IPS-20b (cell line): ENCODE measurements around the gene KCNIP4.

Source experiments
- H3K27ac ChIP-seq: one replicate; pipeline ENCODE4 v1.5.1; 2013; ENCODE audit warnings: low read length
- H3K27me3 ChIP-seq: 2 replicates; pipeline ENCODE4 v1.6.1; 2013; ENCODE audit warnings: mild to moderate bottlenecking, low read length, inconsistent platforms; ENCODE audit not compliant: insufficient read depth
- H3K36me3 ChIP-seq: 2 replicates; pipeline ENCODE4 v1.6.1; 2013; ENCODE audit warnings: low read depth, mild to moderate bottlenecking, inconsistent platforms, low read length, moderate library complexity; ENCODE audit not compliant: insufficient read depth
- H3K4me1 ChIP-seq: 2 replicates; pipeline ENCODE4 v1.6.1; 2013; ENCODE audit warnings: mild to moderate bottlenecking, control low read depth, inconsistent platforms, low read length, moderate library complexity; ENCODE audit not compliant: insufficient read depth
- H3K4me3 ChIP-seq: 2 replicates; pipeline ENCODE4 v1.5.1; 2013; ENCODE audit warnings: mild to moderate bottlenecking, low read length, inconsistent platforms
- H3K9ac ChIP-seq: 2 replicates; pipeline ENCODE4 v1.6.1; 2013; ENCODE audit warnings: low read depth, mild to moderate bottlenecking, inconsistent platforms, low read length, moderate library complexity
- H3K9me3 ChIP-seq: 2 replicates; pipeline ENCODE4 v1.6.1; 2013; ENCODE audit warnings: mild to moderate bottlenecking, low read depth, low read length, inconsistent platforms; ENCODE audit not compliant: insufficient read depth

Gene KCNIP4

DNA sequence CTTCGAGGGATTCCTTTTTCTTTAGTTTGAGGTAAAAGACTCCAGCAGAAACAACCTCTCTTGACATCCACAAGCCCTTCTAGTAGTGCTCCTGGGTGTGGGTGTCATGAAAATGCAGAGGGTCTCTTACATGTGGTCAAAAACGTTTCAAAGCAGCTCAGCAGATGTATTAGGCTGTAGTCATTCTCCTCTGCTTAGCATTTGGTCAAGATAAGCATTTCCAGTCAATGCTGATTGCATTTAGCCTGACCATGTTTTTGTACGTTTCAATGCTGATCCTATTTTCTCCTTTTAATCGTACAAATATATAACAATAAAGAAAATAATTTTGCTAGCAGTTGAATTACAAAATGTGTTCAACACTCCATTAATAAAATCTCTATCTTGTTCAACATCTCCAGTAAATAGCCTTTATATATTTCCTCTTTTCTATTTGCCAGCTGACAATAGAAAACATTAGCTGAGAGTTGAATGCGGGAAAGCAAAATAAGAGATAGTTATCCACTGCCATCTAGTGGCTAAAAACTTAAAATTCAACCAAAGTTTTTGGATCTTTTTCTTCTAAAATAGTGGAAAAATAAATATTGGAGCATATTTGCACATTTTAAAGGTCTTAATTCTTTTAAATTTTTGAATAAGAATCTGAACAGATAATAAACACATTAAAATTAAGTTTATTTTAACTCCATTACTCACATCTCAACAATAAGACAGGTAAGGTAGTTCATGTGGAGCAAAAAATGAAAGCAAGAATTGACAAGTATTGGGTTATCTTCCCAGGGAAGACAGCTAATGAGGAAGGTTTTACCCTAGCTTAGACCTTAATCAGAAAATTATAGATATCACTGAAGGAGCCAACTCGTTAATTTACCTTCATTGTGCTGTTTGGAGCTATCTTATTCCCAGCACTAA, 1263.5 kb downstream of the KCNIP4 start:
- Histone ChIP-seq H3K27ac (no peak overlapping the region), H3K9ac (no peak overlapping the region)

GRCh38 chr4:20683766-20684165, 1264.8 kb downstream of the KCNIP4 start:
- no peaks in the 10 kb centered on the region for H3K4me1 ChIP-seq
- no peaks in the 10 kb centered on the region for H3K36me3 ChIP-seq
- H3K27ac ChIP-seq = no peak overlapping the region
- H3K4me3 ChIP-seq = no peak overlapping the region
- no peaks in the 10 kb centered on the region for H3K27me3 ChIP-seq
- H3K9ac ChIP-seq = no peak overlapping the region
- H3K9me3 ChIP-seq = no peaks in the 10 kb centered on the region

More for the DNA sequence above, 1263.5 kb downstream of the KCNIP4 start:
- Histone ChIP-seq H3K4me3 (no peak overlapping the region), H3K9me3 (no peaks in the 10 kb centered on the region), H3K27me3 (no peaks in the 10 kb centered on the region), H3K4me1 (no peaks in the 10 kb centered on the region), H3K36me3 (no peaks in the 10 kb centered on the region)

DNA sequence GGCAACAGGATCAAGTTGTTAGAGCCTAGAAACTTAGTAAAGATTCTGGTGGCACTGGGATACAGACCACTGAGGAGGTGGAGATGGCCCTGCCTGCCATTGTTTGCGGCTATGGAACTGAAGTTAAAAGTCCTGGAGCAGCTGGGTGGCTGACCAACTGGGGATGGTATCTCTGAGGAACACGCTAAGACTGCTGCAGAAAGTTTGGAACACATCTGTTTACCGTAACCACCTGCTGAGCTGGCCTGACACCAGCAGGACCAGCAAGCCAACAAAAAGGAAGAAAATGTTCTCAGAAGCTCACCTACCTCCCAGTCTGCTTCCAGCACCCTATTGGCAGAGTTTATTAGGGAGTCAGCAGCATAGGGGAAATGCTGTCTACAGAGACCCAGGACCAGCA, 1265.7 kb downstream of the KCNIP4 start:
- no peaks in the 10 kb centered on the region for H3K27me3 ChIP-seq
- H3K27ac ChIP-seq = no peak overlapping the region
- H3K4me1 ChIP-seq = no peaks in the 10 kb centered on the region
- no peaks in the 10 kb centered on the region for H3K9me3 ChIP-seq
- H3K4me3 ChIP-seq = no peak overlapping the region
- H3K9ac ChIP-seq = no peak overlapping the region
- no peaks in the 10 kb centered on the region for H3K36me3 ChIP-seq

GRCh38 chr4:20681271-20681670, 1267.3 kb downstream of the KCNIP4 start:
- no peaks in the 10 kb centered on the region; the same call in 1 of the 2 replicates for H3K4me1 ChIP-seq
- no peak overlapping the region for H3K9ac ChIP-seq
- no peak overlapping the region for H3K4me3 ChIP-seq
- no peak overlapping the region for H3K27ac ChIP-seq
- no peaks in the 10 kb centered on the region for H3K27me3 ChIP-seq
- H3K9me3 ChIP-seq = no peaks in the 10 kb centered on the region
- no peaks in the 10 kb centered on the region for H3K36me3 ChIP-seq

DNA sequence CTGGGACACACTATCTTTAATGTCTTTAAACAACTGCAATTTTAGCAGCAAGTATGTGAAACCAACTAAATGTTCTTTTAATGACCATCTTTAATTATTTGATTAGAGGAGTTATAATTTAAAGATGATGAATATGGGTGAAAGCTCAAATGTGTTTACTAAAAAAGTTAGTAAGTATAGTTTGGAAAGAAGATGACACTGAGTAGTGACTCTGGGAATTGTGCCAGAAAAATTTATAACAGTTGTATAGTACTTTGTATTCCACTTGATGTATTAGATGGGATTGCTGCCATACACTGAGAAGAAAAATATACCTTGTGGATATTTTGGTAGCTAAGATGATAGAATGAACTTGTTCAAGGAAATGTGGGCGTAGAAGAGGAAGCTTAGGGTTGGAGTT, 1267.8 kb downstream of the KCNIP4 start:
- no peaks in the 10 kb centered on the region for H3K9me3 ChIP-seq
- H3K27ac ChIP-seq = no peak overlapping the region
- H3K27me3 ChIP-seq = no peaks in the 10 kb centered on the region
- no peaks in the 10 kb centered on the region for H3K36me3 ChIP-seq
- H3K4me3 ChIP-seq = no peak overlapping the region
- no peak overlapping the region for H3K9ac ChIP-seq
- H3K4me1 ChIP-seq = no peaks in the 10 kb centered on the region; the same call in 1 of the 2 replicates

DNA sequence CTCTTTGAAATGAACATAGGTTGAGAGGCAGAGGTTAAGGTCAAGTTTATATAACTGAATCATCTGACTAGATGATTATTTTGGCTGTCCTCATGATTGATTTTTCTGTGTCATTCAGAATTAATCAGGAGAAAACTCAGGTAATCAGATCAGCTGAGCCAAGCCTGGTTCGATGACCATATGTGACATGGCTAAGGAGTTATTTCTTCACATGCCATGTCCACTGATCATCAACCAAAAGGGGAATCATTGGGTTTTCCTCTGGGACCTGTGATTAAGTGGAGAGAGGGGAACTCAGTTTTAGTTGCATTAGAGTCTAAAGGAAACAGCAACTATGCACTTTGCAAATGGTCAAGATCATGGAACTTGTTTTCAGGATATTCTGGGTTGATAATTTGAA, 1268.6 kb downstream of the KCNIP4 start:
- no peaks in the 10 kb centered on the region for H3K36me3 ChIP-seq
- H3K4me3 ChIP-seq = no peak overlapping the region
- no peaks in the 10 kb centered on the region for H3K9me3 ChIP-seq
- H3K27me3 ChIP-seq = no peaks in the 10 kb centered on the region
- no peaks in the 10 kb centered on the region; the same call in 1 of the 2 replicates for H3K4me1 ChIP-seq
- H3K27ac ChIP-seq = no peak overlapping the region
- H3K9ac ChIP-seq = no peak overlapping the region
